Upper lobe of left lung (tissue), 4 donors: ENCODE data around the gene LRP1-AS.

Source experiments
- CTCF ChIP-seq, 6 experiments: fragments of 450-650 bp in 4 of 6; fragments of 200-600 bp in 2 of 6; sonication (generic) in 2 of 6; IDR thresholded peaks; one replicate each; pipeline ENCODE4 v1.5.1; 2016 to 2019; ENCODE audit warnings: antibody characterized with exemption in 6 of 6
- EP300 ChIP-seq, 4 donors: sonication (generic); formaldehyde crosslinking; IDR thresholded peaks; one replicate each; pipeline ENCODE4 v1.5.1; 2017; ENCODE audit warnings: antibody characterized with exemption in 4 of 4, control low read depth in 2 of 4
- POLR2A ChIP-seq, 4 donors: fragments of 450-650 bp; IDR thresholded peaks; one replicate each; pipeline ENCODE4 v1.5.1; 2016 to 2017; ENCODE audit warnings: antibody characterized with exemption in 4 of 4, mild to moderate bottlenecking in 2 of 4
- POLR2AphosphoS5 ChIP-seq, 2 donors: sonication (generic); formaldehyde crosslinking; IDR thresholded peaks; one replicate each; pipeline ENCODE4 v1.5.1; 2017; ENCODE audit warnings: antibody characterized with exemption in 2 of 2

- TF ChIP-seq EP300 (IDR thresholded peaks at IDR 0.05) (no peak), POLR2A (IDR thresholded peaks at IDR 0.05) (no peak), CTCF (IDR thresholded peaks at IDR 0.05) (no peak), POLR2AphosphoS5 (IDR thresholded peaks at IDR 0.05) (no peak)
These were observed 10.8 kb upstream of the LRP1-AS start for GRCh38 chr12:57158186-57158585.
